Measurements from ENCODE around the gene EFCAB5.

The EFCAB5 gene

DNA sequence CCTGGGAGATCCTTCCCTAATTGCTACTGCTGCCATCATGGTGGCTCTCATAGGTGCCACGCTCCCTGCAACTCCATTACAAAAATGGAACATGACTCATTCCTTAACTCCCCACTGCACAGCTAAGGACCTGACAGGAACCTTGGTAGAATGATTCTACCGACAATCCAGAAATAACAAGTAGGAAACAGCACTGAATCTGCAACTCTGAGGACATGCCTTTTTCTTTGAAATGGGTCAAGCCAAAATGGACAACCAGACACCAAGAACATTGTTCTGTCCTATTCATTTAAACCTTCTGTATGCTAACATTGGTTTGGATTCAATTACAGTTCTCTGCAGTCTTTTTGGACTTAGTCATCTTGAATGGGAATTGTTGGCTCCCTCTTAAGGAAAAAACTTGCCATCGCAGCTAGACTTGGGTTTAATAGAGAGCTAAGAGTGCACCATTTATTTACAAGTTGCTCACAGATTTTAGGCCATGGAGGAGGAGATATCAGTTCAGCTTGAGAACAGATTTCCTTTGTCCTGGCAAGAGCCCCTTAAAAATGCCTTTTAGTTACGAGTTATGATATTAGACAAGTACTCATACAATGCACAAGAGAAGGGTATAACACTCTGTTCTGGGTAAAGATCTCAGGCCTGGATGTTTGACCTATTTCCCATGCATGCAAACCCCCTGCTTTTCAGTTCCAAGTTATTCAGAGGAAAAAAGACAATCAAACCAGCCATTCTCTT is 154.2 kb downstream of the EFCAB5 start:
- Histone ChIP-seq H3K27ac (no peak overlapping the region), H3K9ac (no peak overlapping the region)

DNA sequence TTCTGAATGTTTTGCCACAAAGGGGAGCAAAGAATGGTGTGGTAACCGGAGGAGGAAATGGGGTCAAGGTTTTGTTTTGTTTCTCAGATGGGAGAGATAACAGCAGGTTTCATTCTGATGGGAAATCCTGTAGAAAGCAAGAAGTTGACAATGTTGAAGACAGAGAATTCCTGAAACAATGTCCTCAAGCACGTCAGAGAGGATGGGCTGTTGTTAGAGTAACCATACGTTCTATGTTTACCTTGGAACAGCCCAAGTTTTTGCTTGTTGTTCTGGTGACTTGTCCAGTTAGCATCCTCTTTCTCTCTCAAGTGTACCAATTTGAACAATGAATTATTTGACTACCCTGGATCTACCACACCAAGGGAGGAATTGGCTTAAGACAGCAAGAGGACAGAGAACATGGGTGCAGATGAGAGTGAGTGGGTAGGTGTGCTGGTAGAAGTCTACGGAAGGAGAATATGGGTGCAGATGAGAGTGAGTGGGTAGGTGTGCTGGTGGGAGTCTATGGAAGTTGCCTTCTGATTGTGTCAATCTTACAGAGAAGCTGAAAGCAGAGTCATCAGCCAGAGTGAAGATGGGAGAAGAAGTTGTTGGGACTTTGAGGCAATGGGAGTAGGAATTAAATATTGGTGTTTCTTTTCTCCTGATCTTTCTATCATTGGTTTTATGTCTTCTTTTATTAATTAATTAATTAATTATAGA is 160.4 kb downstream of the EFCAB5 start:
- TF ChIP-seq, protein P1, sequence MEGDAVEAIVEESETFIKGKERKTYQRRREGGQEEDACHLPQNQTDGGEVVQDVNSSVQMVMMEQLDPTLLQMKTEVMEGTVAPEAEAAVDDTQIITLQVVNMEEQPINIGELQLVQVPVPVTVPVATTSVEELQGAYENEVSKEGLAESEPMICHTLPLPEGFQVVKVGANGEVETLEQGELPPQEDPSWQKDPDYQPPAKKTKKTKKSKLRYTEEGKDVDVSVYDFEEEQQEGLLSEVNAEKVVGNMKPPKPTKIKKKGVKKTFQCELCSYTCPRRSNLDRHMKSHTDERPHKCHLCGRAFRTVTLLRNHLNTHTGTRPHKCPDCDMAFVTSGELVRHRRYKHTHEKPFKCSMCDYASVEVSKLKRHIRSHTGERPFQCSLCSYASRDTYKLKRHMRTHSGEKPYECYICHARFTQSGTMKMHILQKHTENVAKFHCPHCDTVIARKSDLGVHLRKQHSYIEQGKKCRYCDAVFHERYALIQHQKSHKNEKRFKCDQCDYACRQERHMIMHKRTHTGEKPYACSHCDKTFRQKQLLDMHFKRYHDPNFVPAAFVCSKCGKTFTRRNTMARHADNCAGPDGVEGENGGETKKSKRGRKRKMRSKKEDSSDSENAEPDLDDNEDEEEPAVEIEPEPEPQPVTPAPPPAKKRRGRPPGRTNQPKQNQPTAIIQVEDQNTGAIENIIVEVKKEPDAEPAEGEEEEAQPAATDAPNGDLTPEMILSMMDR (IDR thresholded peaks at IDR 0.05), result no peak

More for the DNA sequence above, 154.2 kb downstream of the EFCAB5 start:
- no peak overlapping the region for H3K4me3 ChIP-seq (ENCODE audit: low read depth, low read length)
- no peaks in the 10 kb centered on the region for H3K27me3 ChIP-seq (ENCODE audit: control insufficient read depth, insufficient read depth, low read length)
- H3K9me3 ChIP-seq (ENCODE audit: control insufficient read depth, low read length), result no peaks in the 10 kb centered on the region
- H2AFZ ChIP-seq, result no peak overlapping the region
- TF ChIP-seq, protein P1 (IDR thresholded peaks at IDR 0.05), result peak; percentile 30
- no peaks in the 10 kb centered on the region for H3K4me1 ChIP-seq
- no peaks in the 10 kb centered on the region for H3K79me2 ChIP-seq
- no peak overlapping the region for H3K4me2 ChIP-seq (ENCODE audit: low read length)
- no peaks in the 10 kb centered on the region for H3K36me3 ChIP-seq (ENCODE audit: control insufficient read depth, insufficient read depth, low read length)

DNA sequence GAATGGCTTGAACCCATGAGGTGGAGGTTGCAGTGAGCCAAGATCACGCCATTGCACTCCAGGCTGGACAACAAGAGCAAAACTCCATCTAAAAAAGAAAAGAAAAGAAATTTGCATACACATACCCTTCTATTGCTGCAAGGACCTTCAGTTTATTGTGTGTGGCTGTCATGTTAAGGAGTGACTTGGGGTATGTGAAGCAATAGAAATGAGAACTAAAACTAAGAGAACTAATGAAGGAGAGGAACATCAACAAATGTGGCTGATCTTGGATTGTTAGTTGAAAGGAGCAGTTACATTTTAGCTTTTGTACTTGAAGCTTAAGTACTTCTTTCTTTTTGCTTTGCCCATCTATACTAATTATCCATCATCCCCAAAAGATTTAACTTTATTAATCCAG is 162.5 kb downstream of the EFCAB5 start:
- H3K79me2 ChIP-seq, result no peaks in the 10 kb centered on the region
- no peak overlapping the region for H2AFZ ChIP-seq
- no peaks in the 10 kb centered on the region for H3K27me3 ChIP-seq (ENCODE audit: control insufficient read depth, insufficient read depth, low read length)
- H3K4me2 ChIP-seq (ENCODE audit: low read length), result no peak overlapping the region
- no peak overlapping the region for H3K27ac ChIP-seq
- H3K9me3 ChIP-seq (ENCODE audit: control insufficient read depth, low read length), result no peaks in the 10 kb centered on the region
- TF ChIP-seq, protein P1 (IDR thresholded peaks at IDR 0.05), result no peak
- H3K4me3 ChIP-seq (ENCODE audit: low read depth, low read length), result no peak overlapping the region
- H3K9ac ChIP-seq, result no peak overlapping the region
- H3K36me3 ChIP-seq (ENCODE audit: control insufficient read depth, insufficient read depth, low read length), result no peaks in the 10 kb centered on the region
- H3K4me1 ChIP-seq, result peaks cover 2% of the 10 kb centered on the region

More for the DNA sequence above, 160.4 kb downstream of the EFCAB5 start:
- Histone ChIP-seq H3K4me2 (ENCODE audit: low read length) (no peak overlapping the region), H3K9me3 (ENCODE audit: control insufficient read depth, low read length) (no peaks in the 10 kb centered on the region), H3K4me3 (ENCODE audit: low read depth, low read length) (no peak overlapping the region), H2AFZ (peak overlapping the region; percentile 13), H3K27me3 (ENCODE audit: control insufficient read depth, insufficient read depth, low read length) (no peaks in the 10 kb centered on the region), H3K9ac (no peak overlapping the region), H3K79me2 (no peaks in the 10 kb centered on the region), H3K36me3 (ENCODE audit: control insufficient read depth, insufficient read depth, low read length) (no peaks in the 10 kb centered on the region), H3K4me1 (peaks cover 2% of the 10 kb centered on the region), H3K27ac (no peak overlapping the region)

DNA sequence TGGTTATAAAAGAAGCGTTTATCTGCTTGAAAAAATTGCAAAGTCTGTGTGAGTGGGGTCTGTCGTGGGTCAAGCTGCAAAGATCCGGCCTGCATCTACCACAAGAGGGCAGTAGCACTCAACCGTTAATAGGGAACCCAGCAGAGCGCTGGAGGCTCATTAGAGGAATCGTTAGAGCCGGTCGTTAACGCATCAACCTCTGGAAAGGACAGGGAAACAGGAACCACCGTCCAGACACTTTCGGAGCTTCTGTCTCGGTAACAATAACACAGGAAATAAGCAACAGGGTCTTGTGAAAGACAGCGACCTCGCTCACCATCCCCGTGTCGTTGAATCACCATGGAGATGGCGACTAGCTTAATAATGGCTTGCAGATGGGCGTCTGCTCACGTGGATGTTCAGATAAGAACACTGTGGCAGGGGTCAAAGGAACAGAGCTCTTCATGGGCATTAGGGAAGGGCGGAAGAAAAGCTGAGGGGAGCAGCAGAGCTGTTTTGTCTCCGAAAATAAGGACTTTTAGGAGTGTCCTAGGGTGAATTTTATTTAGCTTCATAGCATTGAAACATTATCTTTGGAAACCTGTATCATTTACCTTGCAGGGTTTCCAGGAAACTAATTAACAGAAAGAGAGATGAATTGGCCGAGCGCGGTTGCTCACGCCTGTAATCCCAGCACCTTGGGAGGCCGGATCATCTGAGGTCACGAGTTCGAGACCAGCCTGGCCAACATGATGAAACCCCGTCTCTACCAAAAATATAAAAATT is 163.3 kb downstream of the EFCAB5 start:
- peak overlapping the region; percentile 51 for H3K4me2 ChIP-seq (ENCODE audit: low read length)
- H3K9me3 ChIP-seq (ENCODE audit: control insufficient read depth, low read length), result no peaks in the 10 kb centered on the region
- H3K27me3 ChIP-seq (ENCODE audit: control insufficient read depth, insufficient read depth, low read length), result no peaks in the 10 kb centered on the region
- TF ChIP-seq, protein P1 (IDR thresholded peaks at IDR 0.05), result peak; percentile 91
- no peaks in the 10 kb centered on the region for H3K79me2 ChIP-seq
- H3K9ac ChIP-seq, result no peak overlapping the region
- H2AFZ ChIP-seq, result peak overlapping the region; percentile 91
- no peak overlapping the region for H3K27ac ChIP-seq
- peaks cover 2% of the 10 kb centered on the region for H3K4me1 ChIP-seq
- no peaks in the 10 kb centered on the region for H3K36me3 ChIP-seq (ENCODE audit: control insufficient read depth, insufficient read depth, low read length)
- H3K4me3 ChIP-seq (ENCODE audit: low read depth, low read length), result peak overlapping the region; percentile 41
